ENCODE measurements around the gene CLDN22.

CLDN22 gene

DNA sequence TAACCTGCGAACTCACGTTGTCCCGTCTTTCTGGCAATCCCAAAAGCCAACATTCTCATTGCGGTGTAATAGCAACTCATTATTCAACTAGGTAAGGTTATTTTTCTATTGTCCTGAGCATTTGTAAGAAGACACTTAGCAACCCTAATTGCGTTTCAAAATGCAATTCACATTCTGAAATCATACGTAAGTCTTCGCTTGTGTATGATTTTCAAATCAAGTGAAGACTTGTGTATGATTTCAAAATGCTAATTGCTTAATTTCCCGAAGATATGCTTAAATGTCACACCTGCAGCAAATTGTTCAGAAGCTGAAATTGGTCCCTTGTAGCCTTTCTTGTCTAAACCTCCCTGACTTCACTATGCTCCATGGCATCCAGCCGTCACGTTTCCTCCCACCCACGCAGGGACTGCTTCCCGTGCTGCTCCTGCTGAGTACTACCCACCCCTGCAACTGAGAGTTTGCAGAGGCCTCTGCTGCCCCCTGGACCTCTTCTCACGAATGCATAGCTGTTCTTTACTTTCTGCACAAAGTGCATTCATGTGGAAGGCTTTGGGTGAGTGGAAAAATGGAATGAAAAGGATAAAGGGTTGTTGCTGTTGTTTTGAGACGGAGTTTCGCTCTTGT lies 43.0 kb upstream of the CLDN22 start:
- no peak overlapping the region for H3K4me3 ChIP-seq (ENCODE audit: low read depth, low read length)
- H3K9ac ChIP-seq = no peak overlapping the region
- H3K79me2 ChIP-seq = no peaks in the 10 kb centered on the region
- H3K4me2 ChIP-seq (ENCODE audit: low read length) = no peak overlapping the region
- no peaks in the 10 kb centered on the region for H3K4me1 ChIP-seq
- H3K27ac ChIP-seq = no peak overlapping the region
- H2AFZ ChIP-seq = no peak overlapping the region
- no peaks in the 10 kb centered on the region for H3K9me3 ChIP-seq (ENCODE audit: control insufficient read depth, low read length)
- TF ChIP-seq, protein P1, sequence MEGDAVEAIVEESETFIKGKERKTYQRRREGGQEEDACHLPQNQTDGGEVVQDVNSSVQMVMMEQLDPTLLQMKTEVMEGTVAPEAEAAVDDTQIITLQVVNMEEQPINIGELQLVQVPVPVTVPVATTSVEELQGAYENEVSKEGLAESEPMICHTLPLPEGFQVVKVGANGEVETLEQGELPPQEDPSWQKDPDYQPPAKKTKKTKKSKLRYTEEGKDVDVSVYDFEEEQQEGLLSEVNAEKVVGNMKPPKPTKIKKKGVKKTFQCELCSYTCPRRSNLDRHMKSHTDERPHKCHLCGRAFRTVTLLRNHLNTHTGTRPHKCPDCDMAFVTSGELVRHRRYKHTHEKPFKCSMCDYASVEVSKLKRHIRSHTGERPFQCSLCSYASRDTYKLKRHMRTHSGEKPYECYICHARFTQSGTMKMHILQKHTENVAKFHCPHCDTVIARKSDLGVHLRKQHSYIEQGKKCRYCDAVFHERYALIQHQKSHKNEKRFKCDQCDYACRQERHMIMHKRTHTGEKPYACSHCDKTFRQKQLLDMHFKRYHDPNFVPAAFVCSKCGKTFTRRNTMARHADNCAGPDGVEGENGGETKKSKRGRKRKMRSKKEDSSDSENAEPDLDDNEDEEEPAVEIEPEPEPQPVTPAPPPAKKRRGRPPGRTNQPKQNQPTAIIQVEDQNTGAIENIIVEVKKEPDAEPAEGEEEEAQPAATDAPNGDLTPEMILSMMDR (IDR thresholded peaks at IDR 0.05) = no peak
- H3K36me3 ChIP-seq (ENCODE audit: control insufficient read depth, insufficient read depth, low read length) = no peaks in the 10 kb centered on the region
- no peaks in the 10 kb centered on the region for H3K27me3 ChIP-seq (ENCODE audit: control insufficient read depth, insufficient read depth, low read length)

DNA sequence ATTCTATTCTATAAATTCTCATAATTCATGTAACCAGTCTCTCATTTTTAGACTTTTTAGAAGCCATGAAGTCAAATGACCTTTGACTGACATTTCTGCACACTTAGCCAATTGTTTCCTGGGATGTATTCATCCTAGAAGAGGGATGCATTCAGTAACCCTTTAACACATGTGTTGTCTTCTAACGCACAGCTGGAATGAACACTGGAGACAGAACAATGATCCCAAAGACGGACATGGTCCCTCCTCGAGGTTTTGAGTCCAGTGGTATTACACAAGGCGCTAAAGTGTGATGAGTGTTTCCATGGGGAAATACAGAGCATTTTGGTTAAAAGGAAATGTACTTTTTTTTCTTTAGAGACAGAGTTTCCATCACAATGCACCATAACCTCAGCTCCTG lies 42.0 kb upstream of the CLDN22 start:
- H3K27me3 ChIP-seq (ENCODE audit: control insufficient read depth, insufficient read depth, low read length) = no peaks in the 10 kb centered on the region
- no peak overlapping the region for H3K4me2 ChIP-seq (ENCODE audit: low read length)
- H3K27ac ChIP-seq = no peak overlapping the region
- no peaks in the 10 kb centered on the region for H3K4me1 ChIP-seq
- H3K4me3 ChIP-seq (ENCODE audit: low read depth, low read length) = no peak overlapping the region
- no peak overlapping the region for H3K9ac ChIP-seq
- no peaks in the 10 kb centered on the region for H3K9me3 ChIP-seq (ENCODE audit: control insufficient read depth, low read length)
- no peaks in the 10 kb centered on the region for H3K36me3 ChIP-seq (ENCODE audit: control insufficient read depth, insufficient read depth, low read length)
- H3K79me2 ChIP-seq = no peaks in the 10 kb centered on the region
- TF ChIP-seq, protein P1 (IDR thresholded peaks at IDR 0.05) = no peak
- H2AFZ ChIP-seq = no peak overlapping the region

GRCh38 chr4:183360161-183360919 lies 40.3 kb upstream of the CLDN22 start:
- Histone ChIP-seq H3K4me3 (ENCODE audit: low read depth, low read length) (no peak overlapping the region), H3K79me2 (no peaks in the 10 kb centered on the region), H3K27ac (no peak overlapping the region), H2AFZ (no peak overlapping the region), H3K27me3 (ENCODE audit: control insufficient read depth, insufficient read depth, low read length) (no peaks in the 10 kb centered on the region), H3K9ac (no peak overlapping the region), H3K4me1 (no peaks in the 10 kb centered on the region), H3K36me3 (ENCODE audit: control insufficient read depth, insufficient read depth, low read length) (no peaks in the 10 kb centered on the region), H3K4me2 (ENCODE audit: low read length) (no peak overlapping the region), H3K9me3 (ENCODE audit: control insufficient read depth, low read length) (no peaks in the 10 kb centered on the region)
- TF ChIP-seq, protein P1 (IDR thresholded peaks at IDR 0.05) = no peak

DNA sequence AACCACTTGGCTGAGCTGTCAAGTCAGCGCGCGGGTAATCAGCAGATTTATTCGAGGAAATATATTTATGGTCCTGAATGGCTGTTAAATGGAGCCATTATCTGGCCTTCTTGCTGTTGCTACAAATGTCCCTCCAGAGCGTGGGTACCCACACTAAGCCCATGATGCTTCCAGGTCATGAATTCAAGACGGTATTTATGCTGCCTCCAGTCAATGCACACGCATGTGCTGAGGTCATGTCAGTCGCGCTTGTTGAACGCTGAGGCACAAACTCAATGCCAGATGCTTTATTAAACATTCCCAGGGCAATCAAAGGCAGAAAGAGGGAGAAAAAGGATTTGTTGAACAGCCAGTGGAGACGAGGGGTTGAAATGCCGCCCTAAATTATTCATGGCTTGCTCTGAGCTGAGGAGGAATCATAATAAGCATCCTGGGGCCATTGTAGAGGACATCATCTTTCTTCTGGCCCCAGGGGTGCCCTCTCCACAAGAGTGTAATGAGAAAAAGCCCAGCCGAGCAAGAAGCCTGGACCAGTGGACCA lies 38.2 kb upstream of the CLDN22 start:
- Histone ChIP-seq H3K27ac (no peak overlapping the region), H3K27me3 (ENCODE audit: control insufficient read depth, insufficient read depth, low read length) (no peaks in the 10 kb centered on the region)
- TF ChIP-seq, protein P1 (IDR thresholded peaks at IDR 0.05) = no peak

More for the DNA sequence above, 38.2 kb upstream of the CLDN22 start:
- Histone ChIP-seq H3K79me2 (no peaks in the 10 kb centered on the region), H3K4me3 (ENCODE audit: low read depth, low read length) (no peak overlapping the region), H3K4me1 (no peaks in the 10 kb centered on the region), H2AFZ (no peak overlapping the region), H3K4me2 (ENCODE audit: low read length) (no peak overlapping the region), H3K9me3 (ENCODE audit: control insufficient read depth, low read length) (no peaks in the 10 kb centered on the region), H3K36me3 (ENCODE audit: control insufficient read depth, insufficient read depth, low read length) (no peaks in the 10 kb centered on the region), H3K9ac (no peak overlapping the region)
